GM18858 (cell line): ENCODE data around the gene LAS1L.
"Not testable (repeated sequence)": the region's sequence is repeated elsewhere in the genome, so short reads cannot be mapped to it uniquely, and the experiment has no call there.

Experiments
- ATAC-seq: cut with Tn5 transposase; IDR thresholded peaks from one replicate; pipeline ENCODE4 v1.9.1; 2021; ENCODE audit not compliant: unreplicated experiment

Gene LAS1L

GRCh38 chrX:65534450-65535292 lies at the start of gene LAS1L:
LAS1L (minus strand) TSS chrX:65534787; CDS start chrX:65534715, 72 bp downstream.
- peak; percentile 98 for ATAC-seq

DNA sequence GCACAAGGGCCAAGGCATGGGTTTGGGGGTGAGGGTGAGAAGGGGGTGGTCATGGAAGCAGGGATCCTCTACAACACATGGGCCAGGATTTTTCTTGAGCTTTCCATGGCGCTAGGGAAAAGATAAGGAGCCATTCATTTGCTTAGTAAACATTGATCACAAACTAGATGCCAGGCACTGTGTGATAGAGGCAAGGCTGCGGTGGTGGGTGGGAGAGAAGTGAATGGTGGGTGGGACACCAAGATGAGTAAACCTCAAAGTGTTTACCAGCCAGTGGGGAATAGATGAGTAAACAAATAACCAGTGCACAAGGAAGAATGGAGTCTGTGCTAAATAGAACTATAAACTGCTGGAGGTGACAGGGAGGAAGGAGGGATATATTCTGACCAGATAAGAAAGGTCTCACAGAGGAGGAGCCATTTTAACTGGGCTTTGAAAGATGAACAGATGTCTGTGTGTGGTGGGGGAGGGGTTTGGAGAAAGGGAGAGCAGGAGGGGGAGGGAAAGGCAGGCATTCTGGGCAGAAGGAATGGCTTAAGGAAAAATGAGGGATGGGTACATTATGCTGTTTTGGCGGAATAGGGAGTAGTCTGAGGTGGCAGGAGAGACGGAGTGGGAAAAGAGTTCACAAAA lies 48.0 kb upstream of the LAS1L start:
- no peak for ATAC-seq

DNA sequence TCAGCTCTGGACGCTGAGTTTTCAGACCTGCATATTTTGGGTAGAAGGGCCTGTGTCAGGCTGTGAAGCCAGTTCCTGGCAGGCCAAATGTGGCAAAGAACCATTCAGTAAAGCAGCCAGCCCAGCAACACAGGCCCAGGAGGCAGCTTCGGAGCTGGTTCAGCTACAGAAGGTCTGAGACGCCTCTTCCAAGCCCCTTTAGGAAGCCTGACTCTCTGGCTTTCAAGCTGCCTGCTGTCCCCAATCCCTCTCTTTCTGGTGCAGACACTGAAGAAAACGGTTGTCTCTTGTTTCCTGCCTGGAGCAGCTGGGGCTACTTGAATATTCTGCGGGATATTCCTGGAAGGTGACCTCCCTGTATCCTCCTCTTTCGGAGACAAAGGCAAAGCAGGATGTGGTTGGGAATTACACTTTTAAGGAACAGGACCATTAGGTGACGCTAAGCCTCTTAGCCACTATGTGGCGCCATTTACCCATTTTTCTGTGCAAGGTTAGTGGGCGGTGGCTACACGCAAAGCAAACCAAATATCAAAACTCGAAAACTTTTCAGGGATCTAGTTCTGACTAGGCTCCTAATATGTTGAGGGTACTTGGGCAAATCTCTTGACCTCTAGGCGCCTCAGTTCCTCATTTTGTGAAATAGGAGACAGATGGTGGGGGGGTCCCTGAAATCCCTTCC lies 47.2 kb upstream of the LAS1L start:
- ATAC-seq = peak; percentile 91

DNA sequence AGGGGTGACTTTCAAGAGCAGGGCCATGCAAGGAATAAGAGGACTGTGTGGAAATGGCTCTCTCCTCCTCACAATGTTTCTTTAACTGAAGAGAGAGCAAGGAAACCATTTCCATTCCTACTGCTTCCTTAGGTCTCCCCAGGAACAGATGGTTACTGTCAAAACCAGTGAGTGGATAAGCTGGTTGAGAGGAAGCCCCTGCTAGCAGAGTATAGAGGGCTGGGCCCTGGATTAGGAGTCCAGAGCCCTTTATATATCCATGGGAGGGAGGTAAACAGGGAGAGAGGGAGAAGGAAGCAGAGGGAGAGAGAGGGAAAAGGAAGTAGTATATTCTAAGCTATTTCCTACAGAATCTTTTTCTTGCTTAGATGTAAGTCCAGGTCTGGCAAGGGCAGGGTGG lies 43.8 kb upstream of the LAS1L start:
- ATAC-seq = no peak

- ATAC-seq = no peak
These were observed 41.6 kb upstream of the LAS1L start for GRCh38 chrX:65576160-65576559.

- no peak for ATAC-seq
These were observed 40.4 kb upstream of the LAS1L start for GRCh38 chrX:65575022-65575421.

- ATAC-seq = no peak
These were observed 39.8 kb upstream of the LAS1L start for GRCh38 chrX:65574356-65574755.

- no peak for ATAC-seq
These were observed 38.4 kb upstream of the LAS1L start for GRCh38 chrX:65572971-65573370.

- not testable (repeated sequence) for ATAC-seq
These were observed 28.3 kb upstream of the LAS1L start for GRCh38 chrX:65562850-65563249.

GRCh38 chrX:65551489-65552339 lies 17.1 kb upstream of the LAS1L start:
- ATAC-seq = no peak

GRCh38 chrX:65551086-65551485 lies 16.5 kb upstream of the LAS1L start:
- ATAC-seq = no peak

- no peak for ATAC-seq
These were observed 10.9 kb upstream of the LAS1L start for GRCh38 chrX:65545456-65545855.

- ATAC-seq = no peak
These were observed 2.6 kb upstream of the LAS1L start for GRCh38 chrX:65537229-65537628.

DNA sequence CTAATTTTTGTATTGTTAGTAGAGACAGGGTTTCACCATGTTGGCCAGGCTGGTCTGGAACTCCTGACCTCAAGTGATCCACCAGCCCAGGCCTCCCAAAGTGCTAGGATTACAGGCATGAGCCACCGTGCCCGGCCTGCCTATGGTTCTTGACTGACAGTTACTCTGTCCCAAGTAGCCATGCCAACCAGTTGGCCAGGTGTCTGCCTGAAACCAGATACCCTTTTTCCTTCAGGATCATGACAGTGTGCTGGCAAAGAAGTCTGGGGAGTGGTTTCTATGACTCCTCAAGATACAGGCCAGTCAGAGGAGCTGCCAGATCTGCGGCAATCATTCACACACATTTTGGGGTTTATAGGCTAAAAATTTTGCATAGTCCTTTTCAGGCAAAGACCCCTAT lies 1.7 kb upstream of the LAS1L start:
- ATAC-seq = no peak

DNA sequence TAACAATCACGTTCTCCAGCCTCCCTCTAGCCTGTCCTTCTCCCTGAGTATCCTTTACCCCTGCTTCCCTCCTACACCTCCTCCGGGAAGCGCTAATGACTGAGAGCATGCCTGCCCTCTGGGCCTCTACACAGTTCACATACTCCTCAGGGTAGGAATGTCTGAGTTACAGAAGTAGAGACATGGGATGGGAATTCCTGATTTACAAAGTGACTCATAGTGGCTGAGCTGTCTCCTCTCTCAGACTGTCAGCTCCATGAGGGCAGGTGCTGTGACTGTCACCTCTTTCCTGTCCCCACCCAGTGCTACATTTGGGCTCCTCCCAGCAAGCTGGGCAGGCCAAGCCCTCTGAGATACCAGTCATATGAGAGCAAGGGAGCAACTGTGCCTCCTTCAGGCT lies 2.6 kb downstream of the LAS1L start:
- no peak for ATAC-seq

DNA sequence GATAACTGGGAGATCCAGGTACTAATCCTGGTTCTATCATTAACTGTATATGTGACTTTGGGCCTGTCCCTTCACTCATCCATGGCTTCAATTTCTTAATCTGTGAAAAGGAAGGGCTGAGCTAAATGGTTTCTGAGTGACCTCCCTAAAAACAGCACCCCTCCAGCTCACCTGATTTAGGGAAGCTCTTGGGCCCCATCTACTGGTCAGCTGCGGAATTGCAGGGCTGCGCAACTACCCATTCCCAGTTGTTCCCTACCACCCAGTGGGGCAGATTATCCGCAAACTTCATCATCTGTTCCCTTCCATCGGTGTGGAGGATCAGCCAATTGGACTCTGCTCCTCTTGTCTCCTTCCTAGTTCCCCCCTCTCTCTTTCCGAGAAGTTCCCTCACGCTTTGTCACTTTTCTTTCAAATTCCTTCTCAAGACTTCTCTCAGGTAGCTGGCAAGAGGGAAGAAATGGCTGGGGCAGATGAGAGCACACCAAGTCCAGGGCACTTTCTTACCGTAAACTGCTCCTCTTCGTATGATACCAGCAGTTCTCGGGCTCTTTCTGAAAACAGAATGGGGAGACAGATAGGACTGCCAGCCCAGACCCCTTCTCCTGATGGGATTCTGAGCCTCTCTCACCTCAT lies 5.8 kb downstream of the LAS1L start:
- ATAC-seq = no peak

DNA sequence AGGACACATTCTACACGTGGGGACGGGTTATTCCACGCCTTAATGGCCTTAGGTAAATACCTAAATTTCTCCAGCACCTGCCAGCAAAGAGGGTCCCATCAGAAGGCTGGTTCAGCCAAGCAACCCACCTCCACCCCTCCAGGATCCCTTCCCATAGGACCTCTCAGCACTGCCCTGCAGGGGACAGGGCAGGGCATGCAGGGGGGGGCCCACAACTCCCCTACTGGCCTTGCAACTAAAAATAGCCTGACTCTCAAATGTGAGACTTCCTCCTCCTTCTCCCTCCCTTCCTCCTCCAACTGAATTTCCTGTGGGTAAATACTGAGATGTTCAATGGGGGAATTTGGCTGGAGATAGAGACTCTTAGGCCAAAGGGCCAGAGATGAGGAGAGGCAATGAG lies 6.3 kb downstream of the LAS1L start:
- no peak for ATAC-seq

DNA sequence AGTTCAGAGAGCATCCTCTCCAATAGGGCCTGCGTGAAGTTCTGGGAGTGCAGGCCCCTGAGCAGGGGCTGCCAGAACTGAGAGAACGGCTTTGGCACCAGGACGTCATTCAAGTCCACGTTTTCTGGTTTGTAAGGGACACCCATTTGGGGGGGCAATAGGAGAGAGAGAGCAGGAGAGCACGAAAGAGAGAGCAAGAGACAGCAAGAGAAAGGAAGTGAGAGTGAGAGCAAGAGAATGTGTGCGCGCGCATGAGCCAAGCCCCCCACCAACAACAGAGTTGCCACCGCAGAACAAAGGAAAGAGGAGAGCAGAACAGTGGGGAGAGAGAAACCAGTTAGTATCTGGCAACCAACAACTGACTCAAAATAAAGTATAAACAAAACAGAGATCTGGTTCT lies 10.4 kb downstream of the LAS1L start:
- no peak for ATAC-seq

- no peak for ATAC-seq
These were observed 11.7 kb downstream of the LAS1L start for GRCh38 chrX:65522739-65523372.

DNA sequence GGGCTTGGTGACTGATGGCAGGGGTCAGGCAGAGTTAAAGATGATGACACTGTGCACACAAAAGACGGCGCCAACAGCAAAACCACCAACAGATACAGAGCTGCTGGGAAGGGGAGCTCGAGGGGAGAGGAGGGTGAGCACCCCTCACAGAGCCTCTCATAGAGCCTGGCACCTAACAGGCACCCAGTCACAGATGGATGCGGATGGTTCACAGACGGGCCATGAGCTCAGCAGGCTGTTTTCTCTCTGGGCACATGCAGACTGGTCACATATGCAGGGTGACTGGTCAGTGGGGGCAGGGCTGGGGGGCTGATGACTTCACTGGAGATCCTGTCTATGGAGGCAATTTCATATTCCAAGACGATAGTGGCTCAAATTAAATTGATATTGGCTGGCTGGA lies 15.1 kb downstream of the LAS1L start:
- not testable (repeated sequence) for ATAC-seq
